CD4-positive, alpha-beta T cell (primary cell): ENCODE results near the gene IPO9. TPM values are rescaled to one million over a fixed set of nuclear protein-coding genes. Genes with fewer than 3 reads are reported as not detected.
"Not testable (repeated sequence)": the region's sequence is repeated elsewhere in the genome, so short reads cannot be mapped to it uniquely, and the experiment has no call there.

Experiments
- ATAC-seq: fragments of 200-7000 bp; cut with Tn5 transposase; one replicate; pipeline ENCODE4 v1.10.0; 2022; ENCODE audit warnings: mild to moderate bottlenecking; ENCODE audit not compliant: poor library complexity
- CTCF ChIA-PET: fragments of 350-600 bp; sonication (Branson Sonifier 250); formaldehyde crosslinking; loops from one replicate; lab custom pipeline; 2021; ENCODE audit warnings: antibody characterized with exemption, inconsistent platforms; lab: Charles Lee
- POLR2A ChIA-PET: fragments of 350-600 bp; sonication (Branson Sonifier 250); formaldehyde crosslinking; loops from one replicate; lab custom pipeline; 2021; ENCODE audit warnings: antibody characterized with exemption, inconsistent platforms; lab: Charles Lee
- DNase-seq, 14 experiments: peaks; one replicate each; pipeline ENCODE4 v3.0.0-alpha.2; 2013 to 2020; ENCODE audit warnings: mixed read lengths in 2 of 14
- H3K27ac ChIP-seq, 2 donors: one replicate each; pipeline versions ENCODE4 v1.5.1 to v1.7.0; 2013; ENCODE audit warnings: low read length in 2 of 2, low read depth in 1 of 2, mild to moderate bottlenecking in 1 of 2
- H3K27me3 ChIP-seq, 2 experiments: 1 replicate in 1 of 2; 2 replicates in 1 of 2; pipeline versions ENCODE4 v1.6.1 to v1.7.0; 2013; ENCODE audit warnings: low read length in 2 of 2, control low read depth in 1 of 2, mild to moderate bottlenecking in 1 of 2, moderate library complexity in 1 of 2; ENCODE audit not compliant: insufficient read depth in 2 of 2, control insufficient read depth in 1 of 2
- H3K36me3 ChIP-seq: one replicate; pipeline ENCODE4 v1.6.1; 2013; ENCODE audit warnings: low read length, control low read depth; ENCODE audit not compliant: insufficient read depth
- H3K4me1 ChIP-seq: one replicate; pipeline ENCODE4 v1.6.1; 2013; ENCODE audit warnings: low read length, control low read depth; ENCODE audit not compliant: insufficient read depth
- H3K4me3 ChIP-seq: one replicate; pipeline ENCODE4 v1.5.1; 2013; ENCODE audit warnings: mild to moderate bottlenecking, low read length, moderate library complexity
- H3K9me3 ChIP-seq, 2 experiments: 1 replicate in 1 of 2; 2 replicates in 1 of 2; pipeline versions ENCODE4 v1.6.1 to v1.7.0; 2013; ENCODE audit warnings: low read length in 2 of 2, mild to moderate bottlenecking in 2 of 2, control low read depth in 1 of 2, moderate library complexity in 1 of 2; ENCODE audit not compliant: control insufficient read depth in 1 of 2, insufficient read depth in 1 of 2
- H3K27ac Mint-ChIP-seq: one replicate; pipeline ENCODE4 v1.8.0; 2020; ENCODE audit warnings: mixed read lengths
- H3K27me3 Mint-ChIP-seq: one replicate; pipeline ENCODE4 v1.8.0; 2021; ENCODE audit warnings: mixed read lengths
- H3K36me3 Mint-ChIP-seq: one replicate; pipeline ENCODE4 v1.8.0; 2021; ENCODE audit warnings: low read depth, mixed read lengths
- H3K4me1 Mint-ChIP-seq: one replicate; pipeline ENCODE4 v1.8.0; 2021; ENCODE audit warnings: low read depth, mixed read lengths
- H3K4me3 Mint-ChIP-seq: one replicate; pipeline ENCODE4 v1.8.0; 2020; ENCODE audit warnings: mild to moderate bottlenecking, mixed read lengths
- H3K9me3 Mint-ChIP-seq: one replicate; pipeline ENCODE4 v1.8.0; 2020; ENCODE audit warnings: mixed read lengths
- intact Hi-C, 2 experiments: fragments of 100-400 bp; cut with DNase I in 1 of 2; cut with micrococcal nuclease in 1 of 2; formaldehyde crosslinking; loops; one replicate each; pipeline versions ENCODE4 v1.15.1 to v1.9.0; 2023 to 2025; cut with DNase I, micrococcal nuclease
- total RNA-seq, 174 experiments: library from RNA in 2 of 174; stranded (reverse) in 2 of 174; gene quantifications; one replicate each; pipeline ENCODE4 v1.2.3 and lab custom pipeline; 2021 to 2026
- TF ChIP-seq, protein P1 (sequence below): fragments of 200-600 bp; IDR thresholded peaks from one replicate; pipeline ENCODE4 v1.8.0; 2022; ENCODE audit warnings: antibody characterized with exemption, mild to moderate bottlenecking

Gene IPO9
- total RNA-seq, 2 experiments from 2014 or later: 17.1 to 20.1 TPM

- CTCF ChIA-PET: no interaction called here
- TF ChIP-seq, protein P1, sequence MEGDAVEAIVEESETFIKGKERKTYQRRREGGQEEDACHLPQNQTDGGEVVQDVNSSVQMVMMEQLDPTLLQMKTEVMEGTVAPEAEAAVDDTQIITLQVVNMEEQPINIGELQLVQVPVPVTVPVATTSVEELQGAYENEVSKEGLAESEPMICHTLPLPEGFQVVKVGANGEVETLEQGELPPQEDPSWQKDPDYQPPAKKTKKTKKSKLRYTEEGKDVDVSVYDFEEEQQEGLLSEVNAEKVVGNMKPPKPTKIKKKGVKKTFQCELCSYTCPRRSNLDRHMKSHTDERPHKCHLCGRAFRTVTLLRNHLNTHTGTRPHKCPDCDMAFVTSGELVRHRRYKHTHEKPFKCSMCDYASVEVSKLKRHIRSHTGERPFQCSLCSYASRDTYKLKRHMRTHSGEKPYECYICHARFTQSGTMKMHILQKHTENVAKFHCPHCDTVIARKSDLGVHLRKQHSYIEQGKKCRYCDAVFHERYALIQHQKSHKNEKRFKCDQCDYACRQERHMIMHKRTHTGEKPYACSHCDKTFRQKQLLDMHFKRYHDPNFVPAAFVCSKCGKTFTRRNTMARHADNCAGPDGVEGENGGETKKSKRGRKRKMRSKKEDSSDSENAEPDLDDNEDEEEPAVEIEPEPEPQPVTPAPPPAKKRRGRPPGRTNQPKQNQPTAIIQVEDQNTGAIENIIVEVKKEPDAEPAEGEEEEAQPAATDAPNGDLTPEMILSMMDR: no peak
Observed at GRCh38 chr1:201838381-201838780, 9.4 kb downstream of the IPO9 start.

DNA sequence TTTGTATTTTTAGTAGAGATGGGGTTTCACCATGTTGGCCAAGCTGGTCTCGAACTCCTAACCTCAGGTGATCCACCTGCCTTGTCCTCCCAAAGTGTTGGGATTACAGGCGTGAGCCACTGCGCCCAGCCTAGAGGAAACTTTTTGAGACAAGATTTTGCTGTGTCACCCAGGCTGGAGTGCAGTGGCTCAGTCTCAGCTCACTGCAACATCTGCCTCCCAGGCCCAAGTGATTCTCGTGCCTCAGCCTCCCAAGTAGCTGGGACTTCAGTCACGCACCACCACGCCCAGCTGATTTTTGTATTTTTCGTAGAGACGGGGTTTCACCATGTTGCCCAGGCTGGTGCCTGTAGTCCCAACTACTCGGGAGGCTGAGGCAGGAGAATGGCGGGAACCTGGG lies 10.1 kb downstream of the IPO9 start:
- H3K27me3 Mint-ChIP-seq, ATAC-seq, H3K4me3 ChIP-seq, H3K4me1 ChIP-seq, H3K4me3 Mint-ChIP-seq, CTCF ChIA-PET, H3K27ac Mint-ChIP-seq, DNase-seq, H3K9me3 Mint-ChIP-seq, H3K27ac ChIP-seq, H3K9me3 ChIP-seq, H3K27me3 ChIP-seq: not testable (repeated sequence)
- H3K36me3 Mint-ChIP-seq: peaks cover 55% of the 10 kb centered on the region
- H3K36me3 ChIP-seq: peaks cover 10% of the 10 kb centered on the region
- intact Hi-C loops: loop anchor here in 1 of 2 experiments (10.0 kb wide), 1 partner anchor 684 kb away; the partner anchor contains the start of gene TMEM9
- peaks cover 54% of the 10 kb centered on the region for H3K4me1 Mint-ChIP-seq
- POLR2A ChIA-PET: interaction anchor here (0.9 kb wide), 1 partner anchor 15 kb away, joined by 3 read pairs; no protein-coding TSS in a partner anchor

More at GRCh38 chr1:201838381-201838780, 9.4 kb downstream of the IPO9 start:
- Mint-ChIP-seq H3K27ac (no peak overlapping the region), H3K27me3 (no peaks in the 10 kb centered on the region), H3K9me3 (no peaks in the 10 kb centered on the region), H3K4me3 (no peak overlapping the region), H3K36me3 (peaks cover 55% of the 10 kb centered on the region), H3K4me1 (peaks cover 53% of the 10 kb centered on the region)
- DNase-seq (no peak), ATAC-seq (no peak)
- Histone ChIP-seq H3K4me1 (peaks cover 3% of the 10 kb centered on the region), H3K4me3 (no peak overlapping the region), H3K27me3 (no peaks in the 10 kb centered on the region), H3K36me3 (peaks cover 10% of the 10 kb centered on the region), H3K27ac (no peak overlapping the region), H3K9me3 (no peaks in the 10 kb centered on the region)
- POLR2A ChIA-PET: interaction anchor here (0.9 kb wide), 1 partner anchor 15 kb away, joined by 3 read pairs; no protein-coding TSS in a partner anchor
- intact Hi-C loops: loop anchor here in 1 of 2 experiments (10.0 kb wide), 1 partner anchor 684 kb away; the partner anchor contains the start of gene TMEM9

DNA sequence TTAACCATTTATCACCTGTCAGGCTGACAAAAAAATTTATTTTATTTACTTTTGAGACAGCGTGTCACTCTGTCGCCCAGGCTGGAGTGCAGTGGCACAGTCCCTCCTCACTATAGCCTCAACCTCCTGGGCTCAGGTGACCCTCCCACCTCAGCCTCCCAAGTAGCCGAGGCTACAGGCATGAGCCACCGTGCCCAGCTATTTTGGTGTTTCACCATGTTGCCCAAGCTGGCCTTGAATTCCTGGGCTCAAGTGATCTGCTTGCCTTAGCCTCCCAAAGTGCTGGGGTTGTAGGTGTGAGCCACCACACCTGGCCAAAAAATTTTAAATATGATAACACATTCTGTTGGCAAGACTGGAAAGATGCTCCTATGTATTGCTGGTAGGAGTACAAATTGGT lies 11.1 kb downstream of the IPO9 start:
- Histone ChIP-seq H3K27ac (no peak overlapping the region), H3K4me1 (no peaks in the 10 kb centered on the region), H3K9me3 (no peaks in the 10 kb centered on the region), H3K36me3 (peaks cover 6% of the 10 kb centered on the region), H3K27me3 (no peaks in the 10 kb centered on the region), H3K4me3 (no peak overlapping the region)
- H3K4me1 Mint-ChIP-seq: peaks cover 49% of the 10 kb centered on the region
- CTCF ChIA-PET: interaction anchor here (0.6 to 2.3 kb wide), 2 partner anchors 11 kb away, joined by 3 to 10 read pairs; partner anchors contain the start of gene IPO9
- POLR2A ChIA-PET: no interaction called here
- no peaks in the 10 kb centered on the region for H3K27me3 Mint-ChIP-seq
- ATAC-seq (no peak), DNase-seq (no peak)
- intact Hi-C loops: no loop called here
- H3K27ac Mint-ChIP-seq: no peak overlapping the region
- H3K4me3 Mint-ChIP-seq: no peak overlapping the region
- H3K36me3 Mint-ChIP-seq: peaks cover 49% of the 10 kb centered on the region
- TF ChIP-seq, protein P1: no peak
- no peaks in the 10 kb centered on the region for H3K9me3 Mint-ChIP-seq

- H3K27ac Mint-ChIP-seq: no peak overlapping the region
- peaks cover 46% of the 10 kb centered on the region for H3K4me1 Mint-ChIP-seq
- no peaks in the 10 kb centered on the region for H3K9me3 Mint-ChIP-seq
- H3K27ac ChIP-seq: no peak overlapping the region
- H3K4me1 ChIP-seq: no peaks in the 10 kb centered on the region
- no peak overlapping the region for H3K4me3 ChIP-seq
- peaks cover 45% of the 10 kb centered on the region for H3K36me3 Mint-ChIP-seq
- H3K27me3 Mint-ChIP-seq: no peaks in the 10 kb centered on the region
- DNase-seq: no peak
- peaks cover 1% of the 10 kb centered on the region for H3K36me3 ChIP-seq
- H3K9me3 ChIP-seq: no peaks in the 10 kb centered on the region
- H3K27me3 ChIP-seq: no peaks in the 10 kb centered on the region
- intact Hi-C loops: no loop called here
- ATAC-seq: no peak
- ChIA-PET POLR2A (no interaction called here), CTCF (interaction anchor here (0.6 to 2.3 kb wide), 2 partner anchors 11 to 12 kb away, joined by 3 to 10 read pairs; partner anchors contain the start of gene IPO9)
- H3K4me3 Mint-ChIP-seq: no peak overlapping the region
- TF ChIP-seq, protein P1: no peak
Observed at GRCh38 chr1:201840490-201840889, 11.5 kb downstream of the IPO9 start.
